ENCODE measurements around the gene LAIR1. TPM values are rescaled to one million over a fixed set of nuclear protein-coding genes. Genes with fewer than 3 reads are reported as not detected.
A peak's percentile ranks its signal among the peaks of the same experiment; 100 is the strongest.
"Not testable (repeated sequence)": the region's sequence is repeated elsewhere in the genome, so short reads cannot be mapped to it uniquely, and the experiment has no call there.

Gene LAIR1
- total RNA-seq, 2 donors from 2014 or later: 31.2 to 64.7 TPM

DNA sequence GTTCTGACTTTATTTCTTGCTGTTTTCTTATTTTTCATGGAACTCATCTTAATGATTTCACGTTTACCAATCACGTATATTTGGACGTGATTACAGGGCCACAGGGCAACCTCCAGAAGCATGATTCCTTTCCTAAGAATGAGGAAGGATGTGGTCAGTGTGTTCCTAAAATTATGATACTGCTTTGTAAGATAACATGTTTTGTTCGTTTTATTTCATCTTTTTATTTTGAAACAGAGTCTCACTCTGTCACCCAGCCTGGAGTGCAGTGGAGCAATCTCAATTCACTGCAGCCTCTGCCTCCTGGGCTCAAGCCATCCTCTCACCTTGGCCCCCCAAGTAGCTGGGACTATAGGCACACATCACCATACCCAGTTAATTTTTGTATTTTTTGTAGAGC, 24.8 kb upstream of the LAIR1 start:
- Histone ChIP-seq H3K27me3 (replicated peaks; ENCODE audit: insufficient read depth) (no peaks in the 10 kb centered on the region), H3K36me3 (no peaks in the 10 kb centered on the region), H3K4me3 (no peak overlapping the region), H3K27ac (no peak overlapping the region), H3K4me1 (ENCODE audit: control insufficient read depth in 1 of 2, low read depth in 2 of 2) (no peaks in the 10 kb centered on the region), H3K9me3 (no peaks in the 10 kb centered on the region)
- TF ChIP-seq, protein P1, sequence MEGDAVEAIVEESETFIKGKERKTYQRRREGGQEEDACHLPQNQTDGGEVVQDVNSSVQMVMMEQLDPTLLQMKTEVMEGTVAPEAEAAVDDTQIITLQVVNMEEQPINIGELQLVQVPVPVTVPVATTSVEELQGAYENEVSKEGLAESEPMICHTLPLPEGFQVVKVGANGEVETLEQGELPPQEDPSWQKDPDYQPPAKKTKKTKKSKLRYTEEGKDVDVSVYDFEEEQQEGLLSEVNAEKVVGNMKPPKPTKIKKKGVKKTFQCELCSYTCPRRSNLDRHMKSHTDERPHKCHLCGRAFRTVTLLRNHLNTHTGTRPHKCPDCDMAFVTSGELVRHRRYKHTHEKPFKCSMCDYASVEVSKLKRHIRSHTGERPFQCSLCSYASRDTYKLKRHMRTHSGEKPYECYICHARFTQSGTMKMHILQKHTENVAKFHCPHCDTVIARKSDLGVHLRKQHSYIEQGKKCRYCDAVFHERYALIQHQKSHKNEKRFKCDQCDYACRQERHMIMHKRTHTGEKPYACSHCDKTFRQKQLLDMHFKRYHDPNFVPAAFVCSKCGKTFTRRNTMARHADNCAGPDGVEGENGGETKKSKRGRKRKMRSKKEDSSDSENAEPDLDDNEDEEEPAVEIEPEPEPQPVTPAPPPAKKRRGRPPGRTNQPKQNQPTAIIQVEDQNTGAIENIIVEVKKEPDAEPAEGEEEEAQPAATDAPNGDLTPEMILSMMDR (IDR thresholded peaks at IDR 0.05): no peak
- no peak for ATAC-seq (ENCODE audit: insufficient number of reproducible peaks, low FRiP score, low read depth)
- no peak for DNase-seq (ENCODE audit: low spot score)

DNA sequence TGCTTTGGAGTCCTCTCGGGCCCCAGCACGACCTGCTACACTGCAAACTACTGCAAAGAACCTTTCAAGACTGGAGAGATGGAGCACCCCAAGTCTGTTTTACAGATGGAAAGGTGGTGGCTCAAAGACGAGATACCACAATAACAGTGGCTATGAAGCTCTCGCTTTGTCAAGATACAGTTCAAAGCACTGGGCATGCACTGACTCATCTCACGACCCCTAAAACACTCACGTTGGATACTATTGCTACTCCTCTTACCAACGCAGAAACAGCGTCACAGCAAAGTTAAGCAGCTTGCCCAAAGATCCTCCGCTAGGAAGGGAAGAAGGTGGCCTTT, 24.0 kb upstream of the LAIR1 start:
- Histone ChIP-seq H3K4me1 (ENCODE audit: control insufficient read depth in 1 of 2, low read depth in 2 of 2) (no peaks in the 10 kb centered on the region), H3K27me3 (replicated peaks; ENCODE audit: insufficient read depth) (no peaks in the 10 kb centered on the region), H3K36me3 (no peaks in the 10 kb centered on the region), H3K9me3 (no peaks in the 10 kb centered on the region), H3K4me3 (peak overlapping the region; percentile 26), H3K27ac (no peak overlapping the region)
- ATAC-seq (ENCODE audit: insufficient number of reproducible peaks, low FRiP score, low read depth): no peak
- TF ChIP-seq, protein P1 (IDR thresholded peaks at IDR 0.05): no peak
- no peak for DNase-seq (ENCODE audit: low spot score)

DNA sequence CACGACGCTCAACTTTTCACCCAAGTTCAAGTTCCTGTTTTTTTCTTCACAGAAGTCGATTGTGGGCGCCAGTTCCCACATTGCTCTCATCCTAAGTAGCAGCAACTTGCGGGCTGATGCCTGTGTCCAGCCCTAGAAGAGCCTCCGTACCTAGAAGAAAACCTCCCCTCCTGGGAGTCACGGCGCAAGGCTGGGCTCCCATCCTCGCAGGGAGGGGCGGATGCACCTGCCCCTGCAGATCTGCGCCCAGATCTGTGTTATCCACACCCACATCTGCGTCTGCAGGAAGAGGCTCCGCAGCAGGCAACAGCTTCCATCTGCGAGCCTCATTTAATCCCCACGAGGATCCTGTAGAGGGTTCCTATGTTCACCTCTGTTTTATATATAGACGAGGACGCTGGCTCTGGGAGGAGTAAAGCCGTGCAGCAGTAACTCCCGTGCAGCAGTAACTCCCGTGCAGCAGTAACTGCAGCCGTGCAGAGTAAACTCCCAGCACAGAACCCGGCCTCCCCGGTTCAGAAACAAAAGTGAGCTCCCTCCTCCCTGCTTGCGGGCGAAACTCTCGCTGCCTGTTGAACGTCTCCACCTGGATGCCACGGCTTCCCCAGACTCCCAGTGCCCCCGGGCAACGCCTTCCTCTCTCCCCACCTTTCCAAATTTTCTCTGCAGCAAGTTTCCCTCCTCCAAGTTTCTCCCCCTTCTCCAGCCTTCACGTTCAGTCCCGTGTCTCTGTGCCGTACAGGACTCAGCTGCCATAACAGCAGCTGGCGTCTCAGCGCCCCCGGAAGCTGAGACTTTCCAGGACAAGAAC, 23.5 kb upstream of the LAIR1 start:
- H3K4me1 ChIP-seq (ENCODE audit: control insufficient read depth in 1 of 2, low read depth in 2 of 2): no peaks in the 10 kb centered on the region
- H3K27me3 ChIP-seq (replicated peaks; ENCODE audit: insufficient read depth): no peaks in the 10 kb centered on the region
- no peak overlapping the region for H3K27ac ChIP-seq
- H3K36me3 ChIP-seq: no peaks in the 10 kb centered on the region
- peak overlapping the region; percentile 26 for H3K4me3 ChIP-seq
- TF ChIP-seq, protein P1 (IDR thresholded peaks at IDR 0.05): no peak
- H3K9me3 ChIP-seq: no peaks in the 10 kb centered on the region
- DNase-seq (ENCODE audit: low spot score) (no peak), ATAC-seq (ENCODE audit: insufficient number of reproducible peaks, low FRiP score, low read depth) (no peak)

DNA sequence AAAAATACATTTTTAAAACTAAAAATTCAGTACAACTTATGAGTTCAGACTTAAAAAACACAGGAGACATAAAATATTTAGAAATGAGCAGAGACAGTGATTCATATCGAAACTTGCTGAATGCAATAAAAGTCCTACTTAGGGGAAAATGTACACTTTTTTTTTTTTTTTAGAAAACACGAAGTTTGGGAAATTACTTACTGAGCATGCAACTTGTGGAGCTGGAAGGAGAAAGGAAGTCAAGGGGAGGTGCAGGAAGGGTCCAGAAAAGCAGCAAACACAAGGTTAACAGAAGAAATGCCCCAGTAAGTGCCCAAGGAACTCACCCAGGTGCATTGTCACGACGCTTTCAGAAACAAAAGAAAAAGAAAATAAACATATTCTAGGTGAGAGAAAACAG, 18.6 kb upstream of the LAIR1 start:
- TF ChIP-seq, protein P1 (IDR thresholded peaks at IDR 0.05): no peak
- DNase-seq (ENCODE audit: low spot score): no peak
- H3K36me3 ChIP-seq: no peaks in the 10 kb centered on the region
- no peak overlapping the region for H3K4me3 ChIP-seq
- no peaks in the 10 kb centered on the region for H3K27me3 ChIP-seq (replicated peaks; ENCODE audit: insufficient read depth)
- H3K27ac ChIP-seq: no peak overlapping the region
- ATAC-seq (ENCODE audit: insufficient number of reproducible peaks, low FRiP score, low read depth): no peak
- no peaks in the 10 kb centered on the region for H3K9me3 ChIP-seq
- H3K4me1 ChIP-seq (ENCODE audit: control insufficient read depth in 1 of 2, low read depth in 2 of 2): no peaks in the 10 kb centered on the region

DNA sequence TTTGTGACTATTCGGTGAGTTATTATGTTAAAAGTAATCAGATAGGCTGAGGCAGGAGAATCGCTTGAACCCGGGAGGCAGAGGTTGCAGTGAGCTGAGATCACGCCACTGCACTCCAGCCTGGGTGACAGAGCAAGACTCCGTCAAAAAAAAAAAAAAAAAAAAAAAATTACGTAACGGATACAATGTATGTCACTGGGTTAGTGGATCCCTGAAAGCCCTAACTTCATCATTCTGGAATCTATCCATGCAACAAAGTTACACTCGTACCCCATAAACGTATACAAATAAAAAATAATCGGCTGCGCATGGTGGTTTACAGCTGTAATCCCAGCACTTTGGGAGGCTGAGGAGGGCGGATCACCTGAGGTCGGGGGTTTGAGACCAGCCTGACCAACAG, 17.3 kb upstream of the LAIR1 start:
- not testable (repeated sequence) for DNase-seq (ENCODE audit: low spot score); H3K4me3 ChIP-seq; H3K9me3 ChIP-seq; H3K4me1 ChIP-seq (ENCODE audit: control insufficient read depth in 1 of 2, low read depth in 2 of 2); H3K27ac ChIP-seq; ATAC-seq (ENCODE audit: insufficient number of reproducible peaks, low FRiP score, low read depth); H3K27me3 ChIP-seq (replicated peaks; ENCODE audit: insufficient read depth); H3K36me3 ChIP-seq

DNA sequence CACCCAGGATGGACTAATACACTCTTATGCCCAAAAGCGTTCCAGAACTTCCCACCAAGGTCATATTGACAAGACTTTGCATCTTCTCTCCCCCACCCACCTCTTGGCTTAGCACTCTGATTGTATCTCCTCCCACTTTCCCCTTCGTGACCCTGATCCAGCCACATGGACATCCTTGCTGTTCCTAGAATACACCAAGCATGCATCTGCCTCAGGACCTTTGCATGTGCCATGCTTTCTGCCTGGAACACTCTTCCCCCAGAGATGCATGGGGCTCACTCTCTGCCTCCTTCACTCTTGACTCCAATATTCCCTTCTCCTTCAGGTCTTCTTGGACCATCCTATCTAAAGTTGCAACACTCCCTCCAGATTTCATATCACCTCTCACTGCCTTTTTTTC, 16.2 kb upstream of the LAIR1 start:
- TF ChIP-seq, protein P1 (IDR thresholded peaks at IDR 0.05): no peak

More for the DNA sequence above, 16.2 kb upstream of the LAIR1 start:
- DNase-seq (ENCODE audit: low spot score) (no peak), ATAC-seq (ENCODE audit: insufficient number of reproducible peaks, low FRiP score, low read depth) (no peak)
- H3K9me3 ChIP-seq: no peaks in the 10 kb centered on the region
- no peak overlapping the region for H3K4me3 ChIP-seq
- no peaks in the 10 kb centered on the region for H3K27me3 ChIP-seq (replicated peaks; ENCODE audit: insufficient read depth)
- no peaks in the 10 kb centered on the region for H3K36me3 ChIP-seq
- no peak overlapping the region for H3K27ac ChIP-seq
- no peaks in the 10 kb centered on the region for H3K4me1 ChIP-seq (ENCODE audit: control insufficient read depth in 1 of 2, low read depth in 2 of 2)

All from thoracic aorta (tissue), 2 donors.